Cardiac muscle cell (in vitro differentiated cells and primary cell): ENCODE results near the gene RNF169. TPM values are rescaled to one million over a fixed set of nuclear protein-coding genes. Genes with fewer than 3 reads are reported as not detected.

Experiments
- DNase-seq, 2 donors: peaks; one replicate each; pipeline versions ENCODE4 v3.0.0 to v3.0.0-alpha.2; 2010 to 2017; ENCODE audit warnings: low read depth in 1 of 2, low spot score in 1 of 2
- H3K27ac ChIP-seq: fragments of 200-600 bp; sonication (generic); 2 replicates; pipeline ENCODE4 v1.5.1; 2016
- H3K27me3 ChIP-seq: fragments of 200-600 bp; sonication (generic); 2 replicates; pipeline ENCODE4 v1.6.0; 2016; ENCODE audit warnings: control low read depth
- H3K36me3 ChIP-seq: fragments of 200-600 bp; sonication (generic); 2 replicates; pipeline ENCODE4 v1.5.1; 2016; ENCODE audit warnings: control low read depth
- H3K4me1 ChIP-seq: fragments of 200-600 bp; sonication (generic); 2 replicates; pipeline ENCODE4 v1.8.1; 2017; ENCODE audit warnings: low read depth, mild to moderate bottlenecking, mixed run types
- H3K4me3 ChIP-seq: fragments of 200-600 bp; sonication (generic); 2 replicates; pipeline ENCODE4 v1.5.1; 2016; ENCODE audit warnings: mild to moderate bottlenecking
- H3K9me3 ChIP-seq: fragments of 200-600 bp; sonication (generic); 2 replicates; pipeline ENCODE4 v1.5.1; 2017; ENCODE audit warnings: low read depth, mild to moderate bottlenecking, control low read depth
- polyA plus RNA-seq: library from polyadenylated mRNA; unstranded; fragments of >200 nt; fragmentation: Nextera tagmentation; extraction: Ambion mirVana; gene quantifications from 2 replicates; pipeline ENCODE4 v1.2.1, GENCODE V29; 2016
- total RNA-seq: library from RNA; depleted of rRNA; stranded (reverse); fragments of >200 nt; gene quantifications from 2 replicates; pipeline ENCODE4 v1.2.3, GENCODE V29; 2016
- TF ChIP-seq, protein P1 (sequence below): IDR thresholded peaks from 2 replicates; pipeline ENCODE4 v1.5.1; 2012; ENCODE audit warnings: low read depth, mild to moderate bottlenecking, low read length

The RNF169 gene
- total and polyA plus RNA-seq, 2 experiments from 2014 or later = 3.3 to 15.3 TPM

DNA sequence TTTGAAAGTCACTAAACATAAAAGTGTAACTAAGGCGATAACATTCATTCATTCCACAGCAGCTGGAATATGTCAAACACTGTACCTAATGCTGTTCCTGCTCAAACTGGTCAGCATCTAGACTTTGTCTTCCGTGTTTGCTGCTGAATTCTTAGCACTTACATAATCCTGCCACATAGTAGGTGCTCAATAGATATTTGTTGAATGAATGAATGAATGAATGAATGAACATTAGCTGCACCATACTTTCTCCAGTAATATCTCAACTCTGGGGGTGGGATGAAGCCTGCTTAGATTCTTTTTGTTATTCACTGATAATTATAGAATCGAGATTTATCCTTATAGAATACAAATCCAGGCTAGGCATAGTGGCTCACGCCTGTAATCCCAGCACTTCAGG lies 6.6 kb upstream of the RNF169 start:
- H3K36me3 ChIP-seq = no peaks in the 10 kb centered on the region
- no peaks in the 10 kb centered on the region for H3K9me3 ChIP-seq
- no peaks in the 10 kb centered on the region for H3K27me3 ChIP-seq
- no peak overlapping the region for H3K4me3 ChIP-seq
- no peak for DNase-seq
- no peak overlapping the region for H3K27ac ChIP-seq
- no peaks in the 10 kb centered on the region for H3K4me1 ChIP-seq
- TF ChIP-seq, protein P1, sequence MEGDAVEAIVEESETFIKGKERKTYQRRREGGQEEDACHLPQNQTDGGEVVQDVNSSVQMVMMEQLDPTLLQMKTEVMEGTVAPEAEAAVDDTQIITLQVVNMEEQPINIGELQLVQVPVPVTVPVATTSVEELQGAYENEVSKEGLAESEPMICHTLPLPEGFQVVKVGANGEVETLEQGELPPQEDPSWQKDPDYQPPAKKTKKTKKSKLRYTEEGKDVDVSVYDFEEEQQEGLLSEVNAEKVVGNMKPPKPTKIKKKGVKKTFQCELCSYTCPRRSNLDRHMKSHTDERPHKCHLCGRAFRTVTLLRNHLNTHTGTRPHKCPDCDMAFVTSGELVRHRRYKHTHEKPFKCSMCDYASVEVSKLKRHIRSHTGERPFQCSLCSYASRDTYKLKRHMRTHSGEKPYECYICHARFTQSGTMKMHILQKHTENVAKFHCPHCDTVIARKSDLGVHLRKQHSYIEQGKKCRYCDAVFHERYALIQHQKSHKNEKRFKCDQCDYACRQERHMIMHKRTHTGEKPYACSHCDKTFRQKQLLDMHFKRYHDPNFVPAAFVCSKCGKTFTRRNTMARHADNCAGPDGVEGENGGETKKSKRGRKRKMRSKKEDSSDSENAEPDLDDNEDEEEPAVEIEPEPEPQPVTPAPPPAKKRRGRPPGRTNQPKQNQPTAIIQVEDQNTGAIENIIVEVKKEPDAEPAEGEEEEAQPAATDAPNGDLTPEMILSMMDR = no peak

DNA sequence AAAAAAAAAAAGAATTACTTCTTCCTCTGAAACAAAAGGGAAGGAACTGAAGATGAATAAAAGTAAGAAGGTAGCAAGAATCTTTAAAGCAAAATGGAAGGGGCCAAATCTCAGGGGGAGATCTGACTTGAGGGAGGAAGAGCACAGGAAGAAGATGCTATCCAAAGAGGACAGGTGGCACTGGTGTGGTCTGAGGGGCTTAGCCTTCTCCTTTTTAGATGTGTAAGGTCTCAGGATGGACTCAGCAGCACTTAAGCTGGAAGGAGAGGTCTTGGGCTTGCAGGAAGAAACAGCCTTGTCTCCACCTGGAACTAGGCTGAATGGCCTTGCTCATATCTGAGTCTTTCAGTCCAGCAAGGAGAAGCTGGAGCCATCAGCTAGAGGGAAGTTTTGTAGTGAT lies 5.0 kb upstream of the RNF169 start:
- peaks cover 7% of the 10 kb centered on the region for H3K4me1 ChIP-seq
- H3K4me3 ChIP-seq = no peak overlapping the region
- H3K27ac ChIP-seq = no peak overlapping the region
- no peaks in the 10 kb centered on the region for H3K36me3 ChIP-seq
- H3K9me3 ChIP-seq = no peaks in the 10 kb centered on the region
- no peak for DNase-seq
- TF ChIP-seq, protein P1 = no peak
- no peaks in the 10 kb centered on the region for H3K27me3 ChIP-seq

DNA sequence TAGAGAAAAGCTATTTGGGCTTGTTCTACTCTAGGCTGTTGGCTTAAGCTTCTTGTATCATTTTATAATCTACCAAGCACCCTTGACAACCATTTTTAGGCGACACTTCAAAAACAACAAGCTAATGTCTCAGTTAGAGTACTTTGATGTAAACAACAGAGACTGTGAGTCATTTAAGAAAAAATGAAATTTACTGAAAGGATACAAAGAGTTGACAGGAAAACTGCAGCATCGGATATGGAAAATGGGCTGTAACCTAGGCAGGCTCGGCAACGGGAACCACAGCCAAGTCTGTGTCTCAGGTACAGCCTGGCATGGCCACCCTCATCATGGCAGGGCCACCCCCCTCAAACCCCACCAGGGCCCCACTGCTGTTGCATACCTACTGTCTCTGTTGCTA lies 4.4 kb upstream of the RNF169 start:
- Histone ChIP-seq H3K9me3 (no peaks in the 10 kb centered on the region), H3K27ac (no peak overlapping the region), H3K4me3 (no peak overlapping the region), H3K36me3 (no peaks in the 10 kb centered on the region), H3K4me1 (peaks cover 7% of the 10 kb centered on the region), H3K27me3 (no peaks in the 10 kb centered on the region)
- TF ChIP-seq, protein P1 = no peak
- DNase-seq = no peak

DNA sequence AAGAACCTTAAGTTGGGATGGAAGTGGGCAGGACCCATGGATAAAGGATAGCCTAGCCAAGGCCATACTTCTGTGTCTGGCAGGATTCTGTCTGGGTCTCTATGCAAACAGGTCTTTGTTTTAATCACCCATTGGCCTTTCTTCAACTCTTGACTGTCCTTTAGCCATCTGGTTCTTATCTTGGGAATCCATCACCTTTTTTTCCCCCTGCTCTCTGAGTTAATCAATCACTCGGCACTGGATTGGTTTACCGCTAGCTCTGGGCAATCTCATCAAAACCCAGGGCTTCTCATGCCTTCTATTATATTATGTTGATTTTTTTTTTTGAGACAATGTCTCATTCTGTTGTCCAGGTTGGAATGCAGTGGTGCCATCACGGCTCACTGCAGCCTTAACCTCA lies 1.8 kb upstream of the RNF169 start:
- H3K27me3 ChIP-seq = no peaks in the 10 kb centered on the region
- H3K9me3 ChIP-seq = no peaks in the 10 kb centered on the region
- no peak overlapping the region for H3K4me3 ChIP-seq
- no peaks in the 10 kb centered on the region for H3K36me3 ChIP-seq
- TF ChIP-seq, protein P1 = no peak
- peaks cover 7% of the 10 kb centered on the region for H3K4me1 ChIP-seq
- DNase-seq = no peak
- H3K27ac ChIP-seq = no peak overlapping the region

DNA sequence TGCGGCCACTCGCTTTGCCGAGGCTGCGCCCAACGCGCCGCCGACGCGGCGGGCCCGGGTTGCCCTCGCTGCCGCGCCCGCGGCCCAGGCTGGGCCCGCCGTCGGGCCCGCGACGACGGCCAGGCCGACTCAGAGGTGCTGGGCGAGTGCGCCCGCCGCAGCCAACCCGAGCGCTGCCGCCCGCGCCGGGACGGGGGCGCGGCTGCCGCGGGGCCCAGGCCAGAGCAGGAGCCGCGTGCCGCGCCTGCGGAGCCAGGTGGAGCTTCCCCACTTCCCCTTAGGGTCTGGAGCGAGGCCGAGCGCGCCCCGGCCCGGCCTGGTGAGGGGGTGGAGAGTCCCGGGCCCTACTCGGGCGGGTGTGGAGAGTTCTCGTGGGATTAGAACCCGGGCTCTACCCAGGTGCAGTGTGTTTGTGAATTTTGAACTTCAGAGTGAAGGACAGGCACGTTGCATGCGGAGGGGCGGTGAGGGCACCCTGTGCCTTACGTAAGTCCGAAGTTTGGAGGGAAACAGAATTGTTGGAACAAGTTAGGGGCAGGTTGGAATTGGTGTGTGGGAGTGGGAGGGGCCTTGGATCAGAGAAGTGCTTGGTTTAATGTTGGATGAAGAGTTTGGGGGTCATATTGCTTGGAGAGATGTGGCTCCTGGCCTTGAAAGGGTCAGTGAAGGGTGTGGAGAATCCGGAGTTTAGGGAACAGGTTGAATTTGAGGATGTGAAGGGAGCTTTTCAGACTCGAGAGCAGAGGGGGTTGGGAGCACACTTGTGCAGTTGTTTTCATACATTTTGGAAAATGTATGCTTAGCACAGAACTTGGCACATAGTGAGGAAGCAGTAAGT lies 697 bp downstream of the RNF169 start:
- TF ChIP-seq, protein P1 = no peak
- H3K27me3 ChIP-seq = no peaks in the 10 kb centered on the region
- H3K4me3 ChIP-seq = peak overlapping the region; percentile 73
- DNase-seq = peak; percentile 40 to 62
- peak overlapping the region; percentile 98 for H3K27ac ChIP-seq
- H3K36me3 ChIP-seq = no peaks in the 10 kb centered on the region
- H3K4me1 ChIP-seq = peaks cover 7% of the 10 kb centered on the region
- no peaks in the 10 kb centered on the region for H3K9me3 ChIP-seq
